ENCODE data around the gene PIEZO1. TPM values are rescaled to one million over a fixed set of nuclear protein-coding genes. Genes with fewer than 3 reads are reported as not detected.

Gene PIEZO1
- total and polyA plus RNA-seq, 2 donors (not counting 1 experiment from before 2014, with no cell fraction given) = 94.5 to 313 TPM

DNA sequence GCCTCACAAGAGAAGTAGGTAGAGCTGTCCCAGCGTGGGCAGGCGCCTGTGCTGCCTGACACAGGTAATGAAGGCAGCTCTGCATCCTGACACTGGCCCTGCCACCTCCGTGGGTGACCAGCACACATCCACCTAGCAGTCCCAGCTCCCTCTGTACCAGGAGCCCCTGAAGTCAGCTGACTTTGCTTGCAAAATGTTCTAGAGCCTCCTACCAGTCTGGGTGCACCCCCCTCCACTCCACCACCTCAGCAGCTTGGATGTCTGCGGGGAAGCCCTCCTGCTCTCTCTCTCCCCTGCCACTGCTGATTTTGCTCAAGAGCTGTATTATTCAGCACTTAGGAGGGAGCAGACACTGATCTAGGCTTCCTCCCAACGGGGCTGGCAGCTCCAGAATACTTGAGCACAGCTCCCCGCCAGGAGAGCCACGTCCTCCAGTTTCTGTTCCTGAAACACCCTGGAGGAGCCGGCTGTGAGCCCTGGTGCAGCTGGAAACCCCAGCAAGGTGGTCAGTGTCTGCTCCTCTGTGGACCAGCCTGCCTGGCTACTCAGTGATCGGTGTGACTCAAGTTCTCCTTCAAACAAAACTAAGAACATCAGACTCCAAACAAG lies 79.8 kb downstream of the PIEZO1 start:
- H3K4me2 ChIP-seq (ENCODE audit: extremely low read depth, insufficient read depth, low read length) = peak overlapping the region; percentile 95
- H3K79me2 ChIP-seq (ENCODE audit: control insufficient read depth, insufficient read depth, low read length) = peaks cover 40% of the 10 kb centered on the region
- H3K9me3 ChIP-seq (ENCODE audit: control insufficient read depth, insufficient read depth, low read depth, low read length) = no peaks in the 10 kb centered on the region
- peaks cover 14% of the 10 kb centered on the region for H3K4me1 ChIP-seq (ENCODE audit: control insufficient read depth, extremely low read depth, insufficient read depth, low read length)
- peaks cover 5% of the 10 kb centered on the region for H3K36me3 ChIP-seq (ENCODE audit: control insufficient read depth, insufficient read depth, low read length)
- no peak overlapping the region for H2AFZ ChIP-seq (ENCODE audit: low read length)
- H3K27ac ChIP-seq (ENCODE audit: insufficient read depth, low read length) = peak overlapping the region; percentile 52
- peak overlapping the region; percentile 61 to 91 (median 87) for H3K4me3 ChIP-seq (replicated peaks in 1 of 4; ENCODE audit: control extremely low read depth in 1 of 4, insufficient read depth in 1 of 4, low read depth in 3 of 4, low read length in 4 of 4)
- peak overlapping the region; percentile 13 for H3K9ac ChIP-seq (ENCODE audit: insufficient read depth, low read length)
- peak in 1 of 2 donors; percentile 49 for DNase-seq (ENCODE audit: low read depth in 2 of 2)
- no peaks in the 10 kb centered on the region for H3K27me3 ChIP-seq (ENCODE audit: control insufficient read depth, insufficient read depth, low read length)
- H4K20me1 ChIP-seq (ENCODE audit: control insufficient read depth, extremely low read depth, insufficient read depth, low read length) = no peaks in the 10 kb centered on the region
- TF ChIP-seq CTCF (conservative IDR thresholded peaks at IDR 0.05 in 1 of 2, IDR thresholded peaks at IDR 0.05 in 1 of 2; ENCODE audit: low read depth in 1 of 2, low read length in 2 of 2) = no peak
- no peak for TF ChIP-seq EZH2 (IDR thresholded peaks at IDR 0.05; ENCODE audit: low read length, missing control alignments)

- H3K36me3 ChIP-seq (ENCODE audit: control insufficient read depth, insufficient read depth, low read length) = peaks cover 9% of the 10 kb centered on the region
- DNase-seq (ENCODE audit: low read depth in 2 of 2) = peak in 1 of 2 donors; percentile 22
- peaks cover 14% of the 10 kb centered on the region for H3K4me1 ChIP-seq (ENCODE audit: control insufficient read depth, extremely low read depth, insufficient read depth, low read length)
- no peak overlapping the region for H3K4me2 ChIP-seq (ENCODE audit: extremely low read depth, insufficient read depth, low read length)
- H4K20me1 ChIP-seq (ENCODE audit: control insufficient read depth, extremely low read depth, insufficient read depth, low read length) = no peaks in the 10 kb centered on the region
- H2AFZ ChIP-seq (ENCODE audit: low read length) = no peak overlapping the region
- H3K27me3 ChIP-seq (ENCODE audit: control insufficient read depth, insufficient read depth, low read length) = no peaks in the 10 kb centered on the region
- no peak for TF ChIP-seq CTCF (conservative IDR thresholded peaks at IDR 0.05 in 1 of 2, IDR thresholded peaks at IDR 0.05 in 1 of 2; ENCODE audit: low read depth in 1 of 2, low read length in 2 of 2)
- no peak for TF ChIP-seq EZH2 (IDR thresholded peaks at IDR 0.05; ENCODE audit: low read length, missing control alignments)
- peaks cover 35% of the 10 kb centered on the region for H3K79me2 ChIP-seq (ENCODE audit: control insufficient read depth, insufficient read depth, low read length)
- no peak overlapping the region for H3K27ac ChIP-seq (ENCODE audit: insufficient read depth, low read length)
- no peak overlapping the region for H3K4me3 ChIP-seq (replicated peaks in 1 of 4; ENCODE audit: control extremely low read depth in 1 of 4, insufficient read depth in 1 of 4, low read depth in 3 of 4, low read length in 4 of 4)
- no peaks in the 10 kb centered on the region for H3K9me3 ChIP-seq (ENCODE audit: control insufficient read depth, insufficient read depth, low read depth, low read length)
- H3K9ac ChIP-seq (ENCODE audit: insufficient read depth, low read length) = no peak overlapping the region
Measured at GRCh38 chr16:88703486-88704309, 81.3 kb downstream of the PIEZO1 start.

DNA sequence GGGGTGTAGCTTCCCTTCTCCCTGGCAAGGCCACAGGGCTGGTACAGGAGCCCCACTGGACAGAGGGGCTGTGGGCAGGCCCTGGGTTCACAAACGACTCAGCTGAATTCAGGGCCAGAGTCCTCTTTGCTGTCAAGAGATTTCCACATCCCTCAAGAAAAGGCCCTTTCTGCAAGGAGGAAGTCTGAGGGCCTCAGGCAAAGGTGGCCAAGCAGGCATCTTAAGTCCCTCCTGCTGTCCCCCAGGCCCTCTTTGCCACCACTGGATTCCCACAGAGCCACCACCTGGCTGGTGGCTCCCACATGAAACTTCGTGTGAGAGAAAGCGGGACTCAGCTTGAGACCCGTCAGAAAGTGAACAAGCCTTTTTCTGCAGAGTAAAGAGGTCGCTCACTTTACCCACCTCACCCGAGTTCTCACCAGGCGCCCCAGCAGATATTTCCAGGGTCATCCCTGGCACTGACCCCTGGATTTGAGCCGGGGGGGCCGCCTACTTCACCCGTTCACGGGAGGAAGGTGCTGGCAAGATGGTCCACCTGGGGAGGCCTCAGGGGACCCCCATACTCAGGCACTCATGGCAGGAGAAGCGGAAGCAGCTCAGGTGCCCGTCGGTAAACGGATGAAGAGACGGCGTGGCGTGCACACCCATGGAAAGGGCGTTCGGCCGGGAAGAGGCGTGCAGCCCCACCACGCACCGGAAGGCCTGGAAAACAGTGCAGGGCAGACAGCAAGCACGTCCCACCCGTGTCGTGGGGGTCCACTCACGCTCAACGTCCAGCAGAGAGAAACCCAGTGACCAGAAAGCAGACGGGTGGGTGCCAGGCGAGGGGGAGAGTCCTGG lies 82.4 kb downstream of the PIEZO1 start:
- no peak for DNase-seq (ENCODE audit: low read depth in 2 of 2)
- no peak overlapping the region for H3K4me3 ChIP-seq (replicated peaks in 1 of 4; ENCODE audit: control extremely low read depth in 1 of 4, insufficient read depth in 1 of 4, low read depth in 3 of 4, low read length in 4 of 4)
- no peak overlapping the region for H3K9ac ChIP-seq (ENCODE audit: insufficient read depth, low read length)
- H3K27me3 ChIP-seq (ENCODE audit: control insufficient read depth, insufficient read depth, low read length) = no peaks in the 10 kb centered on the region
- H3K79me2 ChIP-seq (ENCODE audit: control insufficient read depth, insufficient read depth, low read length) = peaks cover 27% of the 10 kb centered on the region
- no peak overlapping the region for H3K27ac ChIP-seq (ENCODE audit: insufficient read depth, low read length)
- H3K4me2 ChIP-seq (ENCODE audit: extremely low read depth, insufficient read depth, low read length) = no peak overlapping the region
- no peak for TF ChIP-seq EZH2 (IDR thresholded peaks at IDR 0.05; ENCODE audit: low read length, missing control alignments)
- no peak for TF ChIP-seq CTCF (conservative IDR thresholded peaks at IDR 0.05 in 1 of 2, IDR thresholded peaks at IDR 0.05 in 1 of 2; ENCODE audit: low read depth in 1 of 2, low read length in 2 of 2)
- H3K9me3 ChIP-seq (ENCODE audit: control insufficient read depth, insufficient read depth, low read depth, low read length) = no peaks in the 10 kb centered on the region
- H4K20me1 ChIP-seq (ENCODE audit: control insufficient read depth, extremely low read depth, insufficient read depth, low read length) = no peaks in the 10 kb centered on the region
- no peak overlapping the region for H2AFZ ChIP-seq (ENCODE audit: low read length)
- peaks cover 14% of the 10 kb centered on the region for H3K4me1 ChIP-seq (ENCODE audit: control insufficient read depth, extremely low read depth, insufficient read depth, low read length)
- H3K36me3 ChIP-seq (ENCODE audit: control insufficient read depth, insufficient read depth, low read length) = peaks cover 14% of the 10 kb centered on the region

Measured in fibroblast of lung (primary cell).